Stimulated activated naive CD8-positive, alpha-beta T cell treated with anti-CD3 and anti-CD28 coated beads, Interleukin-15, Interleukin-2, amounts not matched to agents 100 U/mL and 50 U/mL, for 24 hours (primary cell): ENCODE data around the gene LCTL.

Experiments
- ATAC-seq: fragments of 150-1000 bp; cut with Tn5 transposase; one replicate; pipeline ENCODE4 v1.10.0; 2021
- DNase-seq: peaks from one replicate; pipeline ENCODE4 v3.0.0; 2021

The LCTL gene

GRCh38 chr15:66565741-66566144, at the start of gene LCTL:
Gene LCTL, minus strand, starts transcription at chr15:66565998. Its CDS starts 633 bp downstream, at chr15:66565365.
- ATAC-seq (no peak), DNase-seq (no peak)

- DNase-seq (no peak), ATAC-seq (no peak)
These were observed 49.4 kb upstream of the LCTL start for GRCh38 chr15:66614951-66615760.

- ATAC-seq = no peak
- no peak for DNase-seq
These were observed 48.7 kb upstream of the LCTL start for GRCh38 chr15:66614456-66614855.

GRCh38 chr15:66613743-66614142, 47.9 kb upstream of the LCTL start:
- DNase-seq (no peak), ATAC-seq (no peak)

- ATAC-seq (no peak), DNase-seq (no peak)
These were observed 45.7 kb upstream of the LCTL start for GRCh38 chr15:66611257-66612053.

- ATAC-seq (no peak), DNase-seq (no peak)
These were observed 44.1 kb upstream of the LCTL start for GRCh38 chr15:66609876-66610275.

GRCh38 chr15:66608881-66609280, 43.1 kb upstream of the LCTL start:
- DNase-seq (no peak), ATAC-seq (no peak)

- ATAC-seq (no peak), DNase-seq (no peak)
These were observed 42.4 kb upstream of the LCTL start for GRCh38 chr15:66608159-66608558.

- DNase-seq = peak; percentile 76
- ATAC-seq = peak; percentile 42
These were observed 37.7 kb upstream of the LCTL start for GRCh38 chr15:66603301-66604179.

- no peak for ATAC-seq
- DNase-seq = no peak
These were observed 35.7 kb upstream of the LCTL start for GRCh38 chr15:66601521-66601920.

- no peak for DNase-seq
- ATAC-seq = no peak
These were observed 34.4 kb upstream of the LCTL start for GRCh38 chr15:66600240-66600627.

- ATAC-seq (no peak), DNase-seq (no peak)
These were observed 33.9 kb upstream of the LCTL start for GRCh38 chr15:66599536-66600239.

- DNase-seq (no peak), ATAC-seq (no peak)
These were observed 32.5 kb upstream of the LCTL start for GRCh38 chr15:66598095-66598815.

GRCh38 chr15:66595931-66596545, 30.2 kb upstream of the LCTL start:
- DNase-seq (no peak), ATAC-seq (no peak)

GRCh38 chr15:66595332-66595731, 29.5 kb upstream of the LCTL start:
- no peak for ATAC-seq
- no peak for DNase-seq

GRCh38 chr15:66594836-66595235, 29.0 kb upstream of the LCTL start:
- no peak for DNase-seq
- no peak for ATAC-seq

- ATAC-seq (no peak), DNase-seq (no peak)
These were observed 28.5 kb upstream of the LCTL start for GRCh38 chr15:66594344-66594743.

- ATAC-seq (no peak), DNase-seq (no peak)
These were observed 27.5 kb upstream of the LCTL start for GRCh38 chr15:66593219-66593780.

GRCh38 chr15:66592505-66593218, 26.9 kb upstream of the LCTL start:
- ATAC-seq = no peak

More at GRCh38 chr15:66592505-66593218, 26.9 kb upstream of the LCTL start:
- no peak for DNase-seq
